ENCODE measurements around the gene KLHL13. TPM values are rescaled to one million over a fixed set of nuclear protein-coding genes. Genes with fewer than 3 reads are reported as not detected.
A peak's percentile ranks its signal among the peaks of the same experiment; 100 is the strongest.
"Not testable (repeated sequence)": the region's sequence is repeated elsewhere in the genome, so short reads cannot be mapped to it uniquely, and the experiment has no call there.

Gene KLHL13
- total and polyA plus RNA-seq, 4 donors = 34.7 to 61.4 (median 39.1) TPM

GRCh38 chrX:118143578-118143977 lies 27.0 kb upstream of the KLHL13 start:
- no peak overlapping the region for H3K4me3 ChIP-seq (ENCODE audit: low read depth, low read length)
- WGBS (ENCODE audit: insufficient coverage) = no CpG with 5 or more reads among the region's 3 CpGs
- H3K27ac ChIP-seq (ENCODE audit: low read depth, low read length) = no peak overlapping the region
- no peak for DNase-seq (ENCODE audit: low read depth in 4 of 6, low spot score in 6 of 6)
- no peaks in the 10 kb centered on the region for H3K9me3 ChIP-seq (ENCODE audit: control insufficient read depth, insufficient read depth, low read length)
- H3K36me3 ChIP-seq (ENCODE audit: control insufficient read depth, insufficient read depth, low read length) = no peaks in the 10 kb centered on the region
- no peaks in the 10 kb centered on the region for H3K4me1 ChIP-seq (ENCODE audit: control insufficient read depth, insufficient read depth, low read length)
- no peaks in the 10 kb centered on the region for H3K27me3 ChIP-seq (ENCODE audit: control insufficient read depth, insufficient read depth, low read length)

GRCh38 chrX:118131336-118131735 lies 14.7 kb upstream of the KLHL13 start:
- WGBS (ENCODE audit: insufficient coverage) = 67% methylated on average over 3 of the region's 3 CpGs
- no peaks in the 10 kb centered on the region for H3K9me3 ChIP-seq (ENCODE audit: control insufficient read depth, insufficient read depth, low read length)
- no peak overlapping the region for H3K4me3 ChIP-seq (ENCODE audit: low read depth, low read length)

GRCh38 chrX:118129681-118130080 lies 13.1 kb upstream of the KLHL13 start:
- H3K4me1 ChIP-seq (ENCODE audit: control insufficient read depth, insufficient read depth, low read length) = no peaks in the 10 kb centered on the region
- DNase-seq (ENCODE audit: low read depth in 4 of 6, low spot score in 6 of 6) = no peak
- H3K27me3 ChIP-seq (ENCODE audit: control insufficient read depth, insufficient read depth, low read length) = no peaks in the 10 kb centered on the region
- no peaks in the 10 kb centered on the region for H3K9me3 ChIP-seq (ENCODE audit: control insufficient read depth, insufficient read depth, low read length)
- no peaks in the 10 kb centered on the region for H3K36me3 ChIP-seq (ENCODE audit: control insufficient read depth, insufficient read depth, low read length)
- no peak overlapping the region for H3K27ac ChIP-seq (ENCODE audit: low read depth, low read length)
- no peak overlapping the region for H3K4me3 ChIP-seq (ENCODE audit: low read depth, low read length)

More at GRCh38 chrX:118131336-118131735, 14.7 kb upstream of the KLHL13 start:
- H3K27ac ChIP-seq (ENCODE audit: low read depth, low read length) = no peak overlapping the region
- H3K36me3 ChIP-seq (ENCODE audit: control insufficient read depth, insufficient read depth, low read length) = no peaks in the 10 kb centered on the region
- H3K27me3 ChIP-seq (ENCODE audit: control insufficient read depth, insufficient read depth, low read length) = no peaks in the 10 kb centered on the region
- H3K4me1 ChIP-seq (ENCODE audit: control insufficient read depth, insufficient read depth, low read length) = no peaks in the 10 kb centered on the region
- no peak for DNase-seq (ENCODE audit: low read depth in 4 of 6, low spot score in 6 of 6)

- Histone ChIP-seq H3K9me3 (ENCODE audit: control insufficient read depth, insufficient read depth, low read length) (no peaks in the 10 kb centered on the region), H3K36me3 (ENCODE audit: control insufficient read depth, insufficient read depth, low read length) (no peaks in the 10 kb centered on the region), H3K4me3 (ENCODE audit: low read depth, low read length) (no peak overlapping the region), H3K27me3 (ENCODE audit: control insufficient read depth, insufficient read depth, low read length) (no peaks in the 10 kb centered on the region), H3K27ac (ENCODE audit: low read depth, low read length) (no peak overlapping the region), H3K4me1 (ENCODE audit: control insufficient read depth, insufficient read depth, low read length) (no peaks in the 10 kb centered on the region)
- 79% methylated on average over 18 of the region's 18 CpGs for WGBS (ENCODE audit: insufficient coverage)
- no peak for DNase-seq (ENCODE audit: low read depth in 4 of 6, low spot score in 6 of 6)
Observed at GRCh38 chrX:118128724-118129123, 12.1 kb upstream of the KLHL13 start.

- no CpG with 5 or more reads among the region's 2 CpGs for WGBS (ENCODE audit: insufficient coverage)
Observed at GRCh38 chrX:118126286-118126685, 9.7 kb upstream of the KLHL13 start.

GRCh38 chrX:118124243-118124642 lies 7.6 kb upstream of the KLHL13 start:
- H3K27me3 ChIP-seq (ENCODE audit: control insufficient read depth, insufficient read depth, low read length); DNase-seq (ENCODE audit: low read depth in 4 of 6, low spot score in 6 of 6); H3K36me3 ChIP-seq (ENCODE audit: control insufficient read depth, insufficient read depth, low read length); H3K4me3 ChIP-seq (ENCODE audit: low read depth, low read length); H3K9me3 ChIP-seq (ENCODE audit: control insufficient read depth, insufficient read depth, low read length); H3K4me1 ChIP-seq (ENCODE audit: control insufficient read depth, insufficient read depth, low read length); H3K27ac ChIP-seq (ENCODE audit: low read depth, low read length): not testable (repeated sequence)
- no CpG with 5 or more reads among the region's 4 CpGs for WGBS (ENCODE audit: insufficient coverage)

More at GRCh38 chrX:118126286-118126685, 9.7 kb upstream of the KLHL13 start:
- Histone ChIP-seq H3K4me1 (ENCODE audit: control insufficient read depth, insufficient read depth, low read length) (no peaks in the 10 kb centered on the region), H3K9me3 (ENCODE audit: control insufficient read depth, insufficient read depth, low read length) (no peaks in the 10 kb centered on the region), H3K36me3 (ENCODE audit: control insufficient read depth, insufficient read depth, low read length) (no peaks in the 10 kb centered on the region), H3K27ac (ENCODE audit: low read depth, low read length) (no peak overlapping the region), H3K27me3 (ENCODE audit: control insufficient read depth, insufficient read depth, low read length) (no peaks in the 10 kb centered on the region), H3K4me3 (ENCODE audit: low read depth, low read length) (no peak overlapping the region)
- no peak for DNase-seq (ENCODE audit: low read depth in 4 of 6, low spot score in 6 of 6)

GRCh38 chrX:118117741-118118140 lies 1.1 kb upstream of the KLHL13 start:
- Histone ChIP-seq H3K4me3 (ENCODE audit: low read depth, low read length) (no peak overlapping the region), H3K27me3 (ENCODE audit: control insufficient read depth, insufficient read depth, low read length) (peaks cover 8% of the 10 kb centered on the region), H3K36me3 (ENCODE audit: control insufficient read depth, insufficient read depth, low read length) (no peaks in the 10 kb centered on the region), H3K27ac (ENCODE audit: low read depth, low read length) (no peak overlapping the region), H3K9me3 (ENCODE audit: control insufficient read depth, insufficient read depth, low read length) (no peaks in the 10 kb centered on the region), H3K4me1 (ENCODE audit: control insufficient read depth, insufficient read depth, low read length) (no peaks in the 10 kb centered on the region)
- no peak for DNase-seq (ENCODE audit: low read depth in 4 of 6, low spot score in 6 of 6)
- WGBS (ENCODE audit: insufficient coverage) = no CpG with 5 or more reads among the region's 2 CpGs

GRCh38 chrX:118115953-118116712 lies 477 bp downstream of the KLHL13 start:
- Histone ChIP-seq H3K9me3 (ENCODE audit: control insufficient read depth, insufficient read depth, low read length) (no peaks in the 10 kb centered on the region), H3K36me3 (ENCODE audit: control insufficient read depth, insufficient read depth, low read length) (no peaks in the 10 kb centered on the region), H3K4me3 (ENCODE audit: low read depth, low read length) (peak overlapping the region; percentile 63), H3K4me1 (ENCODE audit: control insufficient read depth, insufficient read depth, low read length) (no peaks in the 10 kb centered on the region), H3K27me3 (ENCODE audit: control insufficient read depth, insufficient read depth, low read length) (peaks cover 8% of the 10 kb centered on the region), H3K27ac (ENCODE audit: low read depth, low read length) (peak overlapping the region; percentile 66)
- DNase-seq (ENCODE audit: low read depth in 4 of 6, low spot score in 6 of 6) = peak in 3 of 6 donors; percentile 13 to 56 (median 23)
- 13% methylated on average over 53 of the region's 53 CpGs for WGBS (ENCODE audit: insufficient coverage)

GRCh38 chrX:118114971-118115370 lies 1.6 kb downstream of the KLHL13 start:
- H3K27ac ChIP-seq (ENCODE audit: low read depth, low read length) = no peak overlapping the region
- peaks cover 8% of the 10 kb centered on the region for H3K27me3 ChIP-seq (ENCODE audit: control insufficient read depth, insufficient read depth, low read length)
- DNase-seq (ENCODE audit: low read depth in 4 of 6, low spot score in 6 of 6) = peak in 2 of 6 donors; percentile 9 to 30
- no peaks in the 10 kb centered on the region for H3K4me1 ChIP-seq (ENCODE audit: control insufficient read depth, insufficient read depth, low read length)
- no peaks in the 10 kb centered on the region for H3K9me3 ChIP-seq (ENCODE audit: control insufficient read depth, insufficient read depth, low read length)
- peak overlapping the region; percentile 63 for H3K4me3 ChIP-seq (ENCODE audit: low read depth, low read length)
- no CpG with 5 or more reads among the region's 2 CpGs for WGBS (ENCODE audit: insufficient coverage)
- no peaks in the 10 kb centered on the region for H3K36me3 ChIP-seq (ENCODE audit: control insufficient read depth, insufficient read depth, low read length)

- H3K4me1 ChIP-seq (ENCODE audit: control insufficient read depth, insufficient read depth, low read length) = no peaks in the 10 kb centered on the region
- H3K27me3 ChIP-seq (ENCODE audit: control insufficient read depth, insufficient read depth, low read length) = no peaks in the 10 kb centered on the region
- H3K9me3 ChIP-seq (ENCODE audit: control insufficient read depth, insufficient read depth, low read length) = no peaks in the 10 kb centered on the region
- H3K4me3 ChIP-seq (ENCODE audit: low read depth, low read length) = no peak overlapping the region
- no peaks in the 10 kb centered on the region for H3K36me3 ChIP-seq (ENCODE audit: control insufficient read depth, insufficient read depth, low read length)
- no peak for DNase-seq (ENCODE audit: low read depth in 4 of 6, low spot score in 6 of 6)
- WGBS (ENCODE audit: insufficient coverage) = 78% methylated on average over 2 of the region's 5 CpGs
- H3K27ac ChIP-seq (ENCODE audit: low read depth, low read length) = no peak overlapping the region
Observed at GRCh38 chrX:118109065-118109464, 7.5 kb downstream of the KLHL13 start.

Measured in spinal cord (tissue), 10 donors.